Activated T-cell treated with anti-CD3 and anti-CD28 coated beads for 48 hours (primary cell): ENCODE measurements around the gene STK32C.
"Not testable (repeated sequence)": the region's sequence is repeated elsewhere in the genome, so short reads cannot be mapped to it uniquely, and the experiment has no call there.

Source experiments
- DNase-seq: peaks from one replicate; pipeline ENCODE4 v3.0.0-alpha.2; 2020; ENCODE audit warnings: low read depth

Gene STK32C

GRCh38 chr10:132167041-132167674, 140.6 kb downstream of the STK32C start:
- DNase-seq: no peak

- DNase-seq: no peak
These were observed 141.4 kb downstream of the STK32C start for GRCh38 chr10:132166216-132166950.

GRCh38 chr10:132165416-132165980, 142.3 kb downstream of the STK32C start:
- no peak for DNase-seq

GRCh38 chr10:132164761-132165278, 142.9 kb downstream of the STK32C start:
- DNase-seq: no peak

- no peak for DNase-seq
These were observed 143.8 kb downstream of the STK32C start for GRCh38 chr10:132163826-132164515.

GRCh38 chr10:132163278-132163765, 144.4 kb downstream of the STK32C start:
- DNase-seq: peak; percentile 73

GRCh38 chr10:132162590-132163277, 145.0 kb downstream of the STK32C start:
- no peak for DNase-seq

GRCh38 chr10:132162021-132162531, 145.7 kb downstream of the STK32C start:
- peak; percentile 34 for DNase-seq

GRCh38 chr10:132160834-132161622, 146.7 kb downstream of the STK32C start:
- DNase-seq: not testable (repeated sequence)

- DNase-seq: not testable (repeated sequence)
These were observed 147.5 kb downstream of the STK32C start for GRCh38 chr10:132160231-132160630.

GRCh38 chr10:132159302-132160230, 148.2 kb downstream of the STK32C start:
- DNase-seq: not testable (repeated sequence)

- no peak for DNase-seq
These were observed 148.9 kb downstream of the STK32C start for GRCh38 chr10:132158823-132159222.

- no peak for DNase-seq
These were observed 149.5 kb downstream of the STK32C start for GRCh38 chr10:132158122-132158741.
